ENCODE data around the gene COL16A1.

The COL16A1 gene

DNA sequence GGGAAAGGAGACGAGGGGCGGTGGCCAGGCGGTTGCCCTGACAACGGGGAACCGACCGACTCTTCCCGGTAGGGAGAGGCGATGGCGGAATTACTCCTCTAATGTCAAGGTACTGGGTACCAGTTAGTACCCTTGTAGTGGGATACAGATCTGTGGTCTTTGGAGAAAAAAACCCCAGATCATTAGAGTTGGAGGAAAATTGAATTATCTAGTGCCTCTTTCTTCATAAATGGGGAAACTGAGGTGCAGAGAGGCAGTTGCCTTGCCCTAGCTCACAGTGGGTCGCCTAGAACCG, 58.6 kb downstream of the COL16A1 start:
- DNase-seq: no peak

GRCh38 chr1:31644560-31645273, 59.1 kb downstream of the COL16A1 start, which contains the start of gene PEF1:
Gene PEF1, minus strand, starts transcription at chr1:31644876. Its CDS starts 12 bp downstream, at chr1:31644864.
- peak; percentile 99 for DNase-seq

DNA sequence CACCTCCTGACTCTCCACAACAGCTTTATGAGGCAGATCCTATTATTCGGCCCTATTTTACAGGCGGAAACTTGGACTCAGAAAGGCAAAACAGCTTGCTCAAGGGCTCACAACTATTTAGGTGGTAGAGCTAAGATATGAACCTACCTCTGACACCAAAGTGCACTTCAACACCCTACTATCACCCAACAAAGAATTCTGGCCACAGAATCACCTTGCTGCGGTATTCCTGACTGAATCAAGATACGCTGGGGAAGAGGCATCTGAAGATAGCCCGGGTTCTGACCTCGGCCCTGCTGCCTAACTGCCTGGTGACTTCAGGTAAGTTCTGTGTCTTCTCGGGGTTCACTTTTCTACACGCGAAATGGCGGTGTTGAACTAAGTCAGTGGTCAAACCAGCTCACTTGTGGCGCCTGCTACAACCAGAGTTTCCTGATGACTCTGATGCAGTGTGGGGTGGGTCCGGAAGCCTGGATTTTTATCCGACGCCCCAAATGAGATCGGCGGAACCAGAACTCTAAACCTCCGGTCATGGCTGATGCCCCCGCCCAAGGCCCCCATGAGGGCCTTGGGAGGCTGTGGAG, 59.7 kb downstream of the COL16A1 start:
- DNase-seq: peak; percentile 82

DNA sequence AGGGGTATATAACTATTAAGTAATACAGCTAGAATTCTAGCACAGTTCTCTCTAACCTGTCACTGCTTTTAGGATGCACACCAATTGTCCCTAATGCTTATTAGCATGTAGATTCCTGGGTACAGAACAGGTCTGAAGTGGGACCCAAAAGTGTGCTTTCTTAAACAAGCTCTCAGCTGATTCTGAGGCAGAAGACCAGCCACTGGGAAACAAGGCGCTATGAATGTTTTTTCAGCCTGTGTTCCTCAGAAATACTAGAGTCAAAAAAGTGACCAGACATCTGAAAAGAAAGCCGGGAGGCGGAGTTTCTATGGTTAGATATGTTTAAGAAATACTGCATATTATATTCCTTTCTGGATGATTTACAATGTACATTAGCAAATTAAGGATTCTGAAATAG, 60.9 kb downstream of the COL16A1 start:
- DNase-seq: no peak

GRCh38 chr1:31642366-31642765, 61.5 kb downstream of the COL16A1 start:
- no peak for DNase-seq

DNA sequence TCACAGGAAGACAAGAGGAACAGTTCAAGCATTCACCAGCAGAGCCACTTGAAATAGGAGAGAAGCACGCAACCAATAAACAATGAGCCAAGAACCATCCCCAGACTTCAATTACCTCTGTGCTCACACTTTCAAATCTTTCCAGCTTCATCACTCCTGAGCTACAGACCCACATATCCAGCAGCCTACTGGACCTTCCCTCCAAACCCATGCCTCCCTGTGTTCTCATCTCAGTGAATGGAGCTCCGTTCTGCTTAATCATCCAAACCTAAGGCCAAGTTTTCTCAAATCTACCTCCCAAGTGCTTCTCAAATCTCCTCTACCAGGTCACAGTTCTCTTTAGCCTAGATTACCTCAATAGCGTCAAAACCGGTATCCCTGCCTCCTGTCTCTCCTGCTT, 62.9 kb downstream of the COL16A1 start:
- no peak for DNase-seq

DNA sequence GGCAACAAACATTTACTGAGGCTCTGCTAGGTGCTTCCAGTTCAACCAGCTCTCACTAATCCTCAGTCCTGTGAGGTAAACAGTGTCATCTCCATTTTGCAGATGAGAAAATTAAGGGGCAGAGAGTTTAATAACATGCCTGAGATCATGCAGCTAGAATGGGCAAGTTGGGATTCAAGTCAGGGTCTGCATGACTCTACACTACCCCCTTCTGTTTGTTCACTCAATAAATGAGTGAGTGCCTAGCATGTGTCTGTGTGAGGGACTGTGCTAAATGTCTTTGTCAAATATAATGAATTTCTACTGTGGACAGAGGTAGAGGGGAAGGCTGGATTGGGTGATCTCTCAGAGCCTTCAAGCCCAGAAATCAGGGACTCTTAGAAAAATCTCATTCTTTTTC, 63.6 kb downstream of the COL16A1 start:
- no peak for DNase-seq

DNA sequence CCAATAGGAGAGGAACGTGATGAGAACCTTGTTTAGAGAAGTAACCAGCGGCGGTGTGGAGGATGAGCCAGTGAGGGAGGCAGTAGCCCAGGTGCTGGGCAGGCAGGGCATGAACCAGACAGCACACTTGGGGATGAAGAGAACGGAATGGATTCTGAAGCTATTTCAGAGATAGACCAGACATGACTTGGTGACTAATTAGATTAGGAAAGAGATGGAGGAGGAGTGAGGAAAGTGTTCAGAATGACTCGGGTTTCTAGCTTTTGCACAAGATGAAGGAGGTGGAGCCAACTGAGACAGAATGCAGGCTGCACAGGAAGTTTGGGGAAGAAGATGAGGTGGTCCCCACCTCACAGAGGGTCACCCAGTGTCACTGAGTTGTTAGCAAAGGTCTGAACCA, 64.3 kb downstream of the COL16A1 start:
- no peak for DNase-seq

- no peak for DNase-seq
Observed at GRCh38 chr1:31637915-31638673, 65.7 kb downstream of the COL16A1 start.

- no peak for DNase-seq
Observed at GRCh38 chr1:31633117-31633516, 70.7 kb downstream of the COL16A1 start.

DNA sequence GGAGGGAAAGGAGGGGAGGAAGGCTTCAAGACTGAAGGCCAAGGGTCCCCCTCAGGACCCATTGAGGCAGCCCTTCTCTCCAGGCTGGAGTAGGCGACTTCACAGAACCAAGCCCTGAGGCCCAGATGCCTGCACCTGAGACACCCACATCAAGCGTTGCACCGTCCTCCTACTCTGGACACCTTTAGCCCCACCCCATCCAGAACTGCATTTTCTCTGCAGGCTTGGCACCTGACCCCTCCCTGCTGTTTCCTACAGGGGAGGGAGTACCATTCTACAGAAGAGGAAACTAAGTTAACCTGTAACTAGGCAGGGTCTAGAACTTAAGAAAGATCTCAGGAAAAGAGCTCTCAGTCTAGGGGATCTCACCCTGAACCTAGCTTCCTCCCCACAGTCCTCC, 71.2 kb downstream of the COL16A1 start:
- no peak for DNase-seq

GRCh38 chr1:31628931-31629556, 74.8 kb downstream of the COL16A1 start:
- DNase-seq: no peak

- DNase-seq: no peak
Observed at GRCh38 chr1:31627930-31628559, 75.8 kb downstream of the COL16A1 start.

DNA sequence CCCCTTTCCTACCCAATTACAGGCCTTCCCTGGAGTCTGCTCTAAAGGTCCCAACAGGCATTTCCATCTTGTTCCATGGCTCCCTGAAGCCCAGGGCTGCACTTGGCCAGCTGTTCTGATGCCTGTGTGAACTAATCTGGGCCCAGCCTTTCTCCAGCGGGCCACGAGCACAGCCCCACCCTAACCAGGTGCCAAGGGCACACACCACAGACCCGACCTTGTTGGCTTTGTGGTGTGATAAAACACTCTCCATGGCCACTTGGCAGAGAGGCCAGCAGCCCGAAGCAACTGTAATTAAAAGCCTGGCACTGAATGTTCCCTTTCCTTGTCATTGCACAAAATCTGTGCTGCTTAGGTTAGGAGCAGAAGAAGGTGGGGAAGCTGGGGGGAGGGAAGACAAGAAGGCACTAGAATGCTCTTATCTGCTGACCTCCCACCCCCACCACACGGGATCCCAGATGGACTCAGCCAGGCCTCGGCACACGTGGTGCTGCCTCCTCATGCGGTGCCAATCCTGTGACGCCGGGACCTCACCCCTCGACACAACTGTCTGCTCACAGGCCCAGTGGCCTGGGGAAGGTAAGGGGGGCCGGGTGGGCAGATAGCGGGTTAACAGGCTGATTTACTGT, 76.4 kb downstream of the COL16A1 start:
- no peak for DNase-seq

DNA sequence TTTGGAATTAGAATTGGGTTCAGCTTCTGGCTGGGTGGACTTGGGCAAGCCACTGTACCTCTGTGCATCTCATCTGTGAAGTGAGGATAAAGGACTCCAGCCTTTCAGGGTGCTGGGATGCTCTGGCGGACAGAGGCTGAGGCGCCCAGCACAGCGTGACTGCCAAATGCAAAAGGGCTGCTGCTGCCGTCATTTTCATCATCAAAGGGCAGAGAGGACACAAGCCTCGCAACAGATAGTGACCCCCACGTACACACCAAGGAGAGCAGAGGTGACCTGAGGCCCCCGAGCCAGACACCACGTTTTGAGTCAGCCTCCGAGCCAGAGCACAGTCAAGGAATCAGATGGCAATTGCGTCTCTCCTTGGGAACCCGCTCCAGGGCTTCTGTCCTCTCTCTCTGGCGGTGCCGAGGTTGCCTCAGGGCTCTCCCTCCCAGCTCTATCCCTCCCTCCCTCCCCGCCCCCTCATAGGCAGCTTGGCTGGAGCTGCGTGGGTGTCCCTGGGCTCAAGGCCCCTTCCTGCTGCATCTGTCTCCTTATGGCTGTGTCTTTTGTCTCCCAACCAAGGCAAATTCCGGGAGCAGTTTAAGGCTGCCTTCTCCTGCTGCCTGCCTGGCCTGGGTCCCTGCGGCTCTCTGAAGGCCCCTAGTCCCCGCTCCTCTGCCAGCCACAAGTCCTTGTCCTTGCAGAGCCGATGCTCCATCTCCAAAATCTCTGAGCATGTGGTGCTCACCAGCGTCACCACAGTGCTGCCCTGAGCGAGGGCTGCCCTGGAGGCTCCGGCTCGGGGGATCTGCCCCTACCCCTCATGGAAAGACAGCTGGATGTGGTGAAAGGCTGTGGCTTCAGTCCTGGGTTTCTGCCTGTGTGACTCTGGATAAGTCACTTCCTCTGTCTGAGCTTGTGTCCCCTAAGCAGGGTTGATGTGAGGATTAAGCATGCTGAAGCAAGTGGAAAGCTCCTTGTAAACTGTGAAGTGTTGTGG, 77.3 kb downstream of the COL16A1 start:
- DNase-seq: no peak

DNA sequence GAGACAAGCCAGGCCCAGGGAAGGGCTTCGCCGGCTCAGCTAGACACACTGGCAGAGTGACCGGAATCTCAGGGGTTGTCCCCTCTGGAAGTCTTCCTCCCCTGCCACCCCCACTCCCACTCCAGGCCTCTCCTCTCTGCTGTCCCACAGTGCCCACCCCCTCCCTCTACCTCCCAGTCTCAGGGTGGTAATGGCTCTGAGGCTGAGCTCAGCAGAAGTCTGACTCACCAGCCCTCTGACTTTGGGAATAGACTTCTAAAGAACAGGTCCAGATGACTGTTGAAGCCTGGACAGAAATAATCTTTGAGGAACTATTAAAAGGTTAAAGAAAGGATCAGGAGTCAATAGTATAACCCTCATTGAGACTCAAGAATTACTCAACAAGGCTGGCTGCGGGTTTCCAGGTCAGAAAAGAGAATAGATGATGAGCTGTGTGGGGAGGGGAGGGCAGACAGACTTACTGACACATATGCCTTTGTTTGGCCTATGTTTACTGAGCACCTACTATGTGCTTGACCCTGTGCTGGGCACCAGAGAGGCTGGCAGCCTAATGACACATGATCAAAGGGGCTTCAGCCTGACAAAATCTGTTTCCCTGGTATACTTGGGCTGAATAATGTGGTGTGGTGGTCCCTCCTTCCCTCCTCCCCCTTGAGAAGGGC, 78.1 kb downstream of the COL16A1 start:
- DNase-seq: no peak

- no peak for DNase-seq
Observed at GRCh38 chr1:31624731-31625514, 78.9 kb downstream of the COL16A1 start.

DNA sequence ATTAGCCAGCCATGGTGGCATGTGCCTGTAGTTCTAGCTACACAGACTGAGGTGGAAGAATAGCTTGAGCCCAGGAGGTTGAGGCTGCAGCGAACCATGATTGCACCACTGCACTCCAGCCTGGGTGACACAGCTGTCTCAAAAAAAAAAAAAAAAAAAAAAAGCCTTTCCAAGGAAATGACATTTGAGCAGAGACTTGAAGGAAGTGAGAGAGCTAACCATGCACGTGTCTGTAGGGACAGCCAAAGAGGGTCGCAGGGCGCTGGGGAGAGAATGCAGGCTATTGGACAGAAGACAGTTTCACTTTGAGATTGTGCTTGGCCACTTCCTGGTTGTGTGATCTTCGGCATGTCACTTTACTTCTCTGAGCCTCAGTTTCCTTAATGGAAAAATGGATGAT, 79.5 kb downstream of the COL16A1 start:
- no peak for DNase-seq

GRCh38 chr1:31623365-31623764, 80.5 kb downstream of the COL16A1 start:
- DNase-seq: no peak
